ENCODE data around the gene UTP11.

The UTP11 gene

GRCh38 chr1:38046884-38047602 is 34.5 kb downstream of the UTP11 start:
- DNase-seq (ENCODE audit: low spot score) = peak; percentile 95

- DNase-seq (ENCODE audit: low spot score) = peak; percentile 37
Measured at GRCh38 chr1:38047603-38048141, 35.1 kb downstream of the UTP11 start.

DNA sequence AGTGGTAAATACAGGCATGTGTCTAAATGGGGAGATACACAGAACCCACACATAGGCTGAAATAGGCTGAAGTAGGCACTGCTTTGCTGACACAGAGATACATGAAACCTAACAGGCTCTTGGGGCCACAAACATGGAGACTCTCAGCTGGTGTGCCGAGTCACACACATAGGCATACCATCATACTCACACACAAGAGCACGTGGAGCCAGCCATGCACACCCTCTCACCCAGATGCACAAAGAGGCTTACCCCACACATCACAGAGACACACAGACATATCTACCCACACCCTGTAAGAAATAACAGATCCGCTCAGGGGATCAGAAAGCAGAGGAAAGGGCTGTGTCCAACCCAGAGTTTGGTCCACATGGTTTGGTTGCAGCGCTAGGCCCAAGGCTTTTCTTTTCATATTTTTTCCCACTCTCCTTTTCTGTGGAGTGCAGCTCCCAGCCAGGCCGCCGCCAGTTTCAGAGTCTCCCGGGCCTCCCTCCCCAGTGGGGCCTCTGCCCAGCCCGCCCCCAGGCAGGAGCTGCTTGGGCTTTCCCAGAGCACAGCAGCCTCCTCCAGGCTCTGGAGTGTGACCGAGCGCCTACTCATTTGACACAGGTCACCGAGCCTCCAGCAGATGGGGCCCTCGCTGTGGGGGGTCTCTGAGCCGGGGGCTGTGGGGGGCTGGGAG is 38.0 kb downstream of the UTP11 start:
- DNase-seq (ENCODE audit: low spot score) = no peak

- DNase-seq (ENCODE audit: low spot score) = no peak
Measured at GRCh38 chr1:38051079-38051543, 38.6 kb downstream of the UTP11 start.

GRCh38 chr1:38052750-38053415 is 40.3 kb downstream of the UTP11 start:
- no peak for DNase-seq (ENCODE audit: low spot score)

- DNase-seq (ENCODE audit: low spot score) = no peak
Measured at GRCh38 chr1:38053416-38054091, 41.0 kb downstream of the UTP11 start.

GRCh38 chr1:38055398-38055797 is 42.9 kb downstream of the UTP11 start:
- DNase-seq (ENCODE audit: low spot score) = no peak

- DNase-seq (ENCODE audit: low spot score) = no peak
Measured at GRCh38 chr1:38055965-38056364, 43.4 kb downstream of the UTP11 start.

DNA sequence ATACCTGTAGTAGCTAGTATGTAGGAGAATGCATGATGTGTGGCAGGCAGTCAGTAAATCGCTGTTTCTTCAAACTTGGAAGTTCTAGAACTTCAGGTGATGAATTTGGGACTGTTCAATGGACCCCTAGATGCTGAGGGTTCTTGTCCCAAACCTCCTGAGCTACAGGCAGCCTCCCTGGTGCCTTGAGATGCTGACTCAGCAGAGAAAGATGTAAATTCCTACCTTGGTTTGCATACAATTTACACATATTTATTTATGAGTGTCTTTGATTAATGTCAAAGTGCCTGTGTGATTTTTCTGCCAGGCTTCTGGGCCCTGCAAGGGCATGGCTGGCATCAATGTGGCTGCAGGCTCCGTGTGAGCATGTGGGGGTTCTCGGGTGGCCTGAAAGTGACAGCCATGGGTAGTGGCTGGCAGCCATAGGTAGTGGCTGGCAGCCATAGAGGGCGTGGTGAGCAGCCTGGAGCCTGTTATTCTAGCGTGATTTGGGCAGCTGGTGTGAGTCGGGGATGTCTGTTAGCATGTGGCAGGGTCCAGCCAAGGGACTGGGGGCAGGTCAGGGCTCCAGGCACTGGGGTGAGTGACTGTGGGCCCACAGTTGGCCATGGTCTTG is 47.2 kb downstream of the UTP11 start:
- DNase-seq (ENCODE audit: low spot score) = no peak

DNA sequence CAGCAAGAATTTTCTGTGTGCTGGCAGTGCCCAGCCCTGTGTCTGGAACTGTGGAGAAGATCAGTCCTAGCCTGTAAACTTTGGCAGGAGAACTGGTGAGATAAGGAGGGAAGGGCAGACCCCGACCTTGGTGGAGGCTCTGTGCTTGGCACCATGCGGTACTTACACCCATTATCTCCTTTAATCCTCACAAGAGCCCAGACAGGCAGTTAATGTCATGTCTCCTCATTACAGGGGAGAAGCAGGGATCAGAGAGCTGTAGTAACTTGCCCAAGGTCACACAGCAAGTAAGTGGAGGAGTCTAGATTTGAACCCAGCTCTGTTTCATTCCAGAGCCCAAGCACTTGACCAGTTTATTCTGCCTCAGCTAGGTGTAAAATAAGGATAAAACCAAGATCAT is 48.0 kb downstream of the UTP11 start:
- no peak for DNase-seq (ENCODE audit: low spot score)

- DNase-seq (ENCODE audit: low spot score) = no peak
Measured at GRCh38 chr1:38061290-38061689, 48.8 kb downstream of the UTP11 start.

DNA sequence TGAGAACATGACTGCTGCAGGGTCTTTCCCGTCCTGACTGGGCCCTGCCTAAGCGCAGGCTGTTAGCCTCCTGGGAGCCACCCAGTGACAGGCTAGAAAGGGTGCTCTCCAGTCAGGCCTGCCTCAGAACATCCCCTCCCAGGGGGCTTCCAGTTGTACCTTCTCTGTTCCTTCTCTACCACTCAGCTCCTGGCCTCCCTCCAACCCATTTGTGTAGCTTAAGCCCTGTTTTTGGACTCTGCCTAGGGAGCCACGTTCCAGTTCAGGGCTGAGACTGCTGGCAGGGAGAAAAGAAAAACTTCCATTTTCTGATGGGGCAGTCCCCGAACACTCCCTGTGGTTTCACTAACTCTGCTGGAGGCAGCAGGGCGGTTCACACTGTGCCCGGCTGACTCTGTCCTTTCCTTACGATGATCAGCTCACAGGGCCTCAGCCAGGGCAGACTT is 49.4 kb downstream of the UTP11 start:
- DNase-seq (ENCODE audit: low spot score) = no peak

DNA sequence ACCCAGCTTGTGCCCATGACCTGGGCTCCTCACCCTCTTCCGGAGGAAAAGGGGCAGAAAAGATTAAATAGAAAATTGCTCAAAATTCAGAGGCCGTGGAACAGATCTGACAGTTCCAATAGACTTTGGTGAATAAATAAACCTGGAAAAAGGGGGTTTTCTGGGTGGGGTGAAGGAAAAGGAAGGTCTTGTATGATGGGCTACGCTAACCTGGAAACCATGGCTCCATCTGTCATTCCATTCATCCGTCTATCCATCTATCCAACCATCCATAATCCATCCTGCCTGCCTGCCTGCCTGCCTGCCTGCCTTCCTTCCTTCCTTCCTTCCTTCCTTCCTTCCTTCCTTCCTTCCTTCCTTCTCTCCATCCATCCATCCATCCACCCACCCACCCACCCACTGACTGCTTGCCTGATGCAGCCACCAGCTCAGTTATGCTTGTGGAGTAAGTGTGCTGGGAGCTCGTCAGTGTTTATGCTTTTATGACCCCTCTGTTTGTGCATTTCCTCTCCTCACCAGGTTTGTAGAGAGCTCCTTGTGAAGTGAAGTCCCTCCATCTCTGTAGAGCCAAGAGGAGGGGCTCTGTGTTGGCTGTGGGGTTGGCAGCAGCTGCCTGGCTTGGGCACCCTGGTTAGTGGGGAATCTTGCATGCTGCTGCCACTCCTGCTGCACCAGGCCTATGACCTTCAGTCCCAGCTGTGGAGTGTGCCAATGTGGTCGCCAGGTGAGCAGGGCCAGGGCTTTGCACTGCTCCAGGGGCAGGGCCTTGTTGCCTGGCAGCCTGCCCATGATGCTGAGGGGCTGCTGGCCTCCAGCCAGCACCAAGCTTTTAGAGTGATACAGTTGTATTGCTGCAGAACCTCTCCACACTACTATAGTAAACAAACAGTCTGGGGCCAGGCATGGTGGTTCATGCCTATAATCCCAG is 50.1 kb downstream of the UTP11 start:
- no peak for DNase-seq (ENCODE audit: low spot score)

- no peak for DNase-seq (ENCODE audit: low spot score)
Measured at GRCh38 chr1:38063616-38064015, 51.1 kb downstream of the UTP11 start.

DNA sequence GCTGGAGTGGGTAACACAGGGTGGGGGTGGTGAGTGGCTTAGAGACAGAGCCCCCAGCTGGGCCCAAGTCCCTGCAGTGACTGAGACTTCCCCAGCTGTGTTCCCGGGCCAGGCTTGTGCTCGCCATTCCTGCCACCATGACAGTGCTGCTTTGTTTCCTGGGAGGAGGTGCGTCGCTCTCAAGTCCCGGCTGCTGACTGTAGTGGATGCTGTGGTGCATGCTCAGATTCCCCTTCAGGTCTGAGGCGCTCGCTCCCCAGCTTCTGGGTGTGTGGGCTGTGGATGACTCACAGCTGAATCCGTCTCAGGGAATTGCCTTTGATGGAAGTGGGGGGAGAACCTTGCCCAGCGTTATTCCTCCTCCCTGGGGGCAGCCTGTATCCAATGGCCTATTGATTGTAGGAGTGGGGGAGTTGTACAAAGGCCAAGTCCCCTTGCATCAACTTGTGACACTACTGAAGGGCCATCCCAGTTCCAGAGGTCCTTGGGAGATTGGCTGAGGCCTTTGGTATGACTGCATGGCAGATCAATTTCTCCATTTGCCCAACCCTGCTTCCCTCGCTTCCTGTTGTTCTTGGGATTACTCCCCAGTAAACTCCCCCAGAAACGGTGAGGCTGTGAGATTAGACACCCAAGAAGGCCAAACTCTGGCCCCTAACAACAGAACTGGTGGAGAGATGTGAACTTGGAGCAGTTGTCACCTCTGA is 51.8 kb downstream of the UTP11 start:
- no peak for DNase-seq (ENCODE audit: low spot score)

DNA sequence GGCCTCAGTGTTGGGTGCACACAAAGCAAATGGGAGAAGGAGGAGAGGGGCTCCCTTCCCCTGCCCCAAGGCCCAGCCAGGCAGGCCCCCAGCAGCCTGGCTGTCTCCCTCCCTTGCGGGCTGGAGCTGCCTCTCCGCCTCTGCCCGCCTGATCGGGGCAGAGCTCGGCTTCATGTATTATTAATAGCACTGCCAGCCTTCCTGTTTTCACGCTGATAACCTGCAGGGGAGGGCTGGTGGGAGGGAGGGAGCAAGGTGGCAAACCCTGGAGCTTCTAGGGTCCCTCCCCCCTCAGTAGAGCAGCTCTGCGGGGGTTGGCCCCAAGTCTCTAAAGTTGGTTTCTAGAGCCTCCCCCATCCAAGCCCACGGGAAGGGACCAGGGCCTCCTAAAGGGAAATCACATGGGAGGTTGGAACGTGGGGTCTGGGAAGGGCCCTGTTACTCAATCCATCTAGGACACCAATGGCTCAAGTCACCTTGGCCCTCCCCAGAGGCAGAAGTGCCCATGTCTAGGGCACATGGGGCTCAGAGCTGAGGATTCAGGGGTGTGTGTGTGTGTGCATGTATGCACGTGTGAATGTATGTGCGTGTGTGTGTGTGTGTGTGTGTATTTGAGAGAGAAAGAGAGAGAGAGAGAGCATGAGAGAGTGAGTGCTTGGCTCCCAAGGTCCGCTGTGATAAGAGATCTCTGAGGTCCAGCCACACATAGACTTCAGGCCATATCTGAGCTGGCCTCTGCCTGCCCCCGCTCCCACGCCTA is 55.9 kb downstream of the UTP11 start:
- no peak for DNase-seq (ENCODE audit: low spot score)

- no peak for DNase-seq (ENCODE audit: low spot score)
Measured at GRCh38 chr1:38068980-38069340, 56.4 kb downstream of the UTP11 start.

- peak; percentile 28 for DNase-seq (ENCODE audit: low spot score)
Measured at GRCh38 chr1:38071312-38072256, 59.0 kb downstream of the UTP11 start.

Measured in HuH-7.5 (cell line).